Osteoblast (primary cell): ENCODE measurements around the gene HGFAC. TPM values are rescaled to one million over a fixed set of nuclear protein-coding genes. Genes with fewer than 3 reads are reported as not detected.

ENCODE experiments used
- DNase-seq: peaks from one replicate; pipeline ENCODE4 v3.0.0; 2011; ENCODE audit warnings: low spot score, mixed read lengths; ENCODE audit not compliant: insufficient read length; ENCODE audit errors: missing footprints
- H2AFZ ChIP-seq: 2 replicates; pipeline ENCODE4 v1.6.0; 2011; ENCODE audit warnings: mild to moderate bottlenecking, low read length
- H3K27ac ChIP-seq: 2 replicates; pipeline ENCODE4 v1.5.1; 2011; ENCODE audit warnings: mild to moderate bottlenecking, low read depth, low read length, moderate library complexity
- H3K27me3 ChIP-seq: 2 replicates; pipeline ENCODE4 v1.6.0; 2012; ENCODE audit warnings: mild to moderate bottlenecking, control low read depth, inconsistent platforms, low read length, moderate library complexity; ENCODE audit not compliant: insufficient read depth
- H3K36me3 ChIP-seq: 2 replicates; pipeline ENCODE4 v1.5.1; 2011; ENCODE audit warnings: mild to moderate bottlenecking, low read length, control low read depth, moderate library complexity; ENCODE audit not compliant: insufficient read depth
- H3K4me1 ChIP-seq: 2 replicates; pipeline ENCODE4 v1.5.1; 2011; ENCODE audit warnings: mild to moderate bottlenecking, low read length, control low read depth, moderate library complexity; ENCODE audit not compliant: insufficient read depth
- H3K4me2 ChIP-seq: 2 replicates; pipeline ENCODE4 v1.6.0; 2011; ENCODE audit warnings: mild to moderate bottlenecking, low read length; ENCODE audit not compliant: insufficient read depth
- H3K4me3 ChIP-seq: fragments of 200-600 bp; sonication (generic); 3 replicates; pipeline ENCODE4 v1.5.1; 2012; ENCODE audit warnings: mild to moderate bottlenecking, low read length, inconsistent platforms; ENCODE audit not compliant: insufficient read depth
- H3K79me2 ChIP-seq: 2 replicates; pipeline ENCODE4 v1.6.0; 2012; ENCODE audit warnings: mild to moderate bottlenecking, low read length, control low read depth, inconsistent platforms; ENCODE audit not compliant: insufficient read depth
- H3K9me3 ChIP-seq: 2 replicates; pipeline ENCODE4 v1.5.1; 2011; ENCODE audit warnings: low read depth, low read length, control low read depth
- H4K20me1 ChIP-seq: 2 replicates; pipeline ENCODE4 v1.6.0; 2012; ENCODE audit warnings: mild to moderate bottlenecking, low read length, control low read depth; ENCODE audit not compliant: insufficient read depth
- total RNA-seq: library from RNA; depleted of rRNA; stranded (reverse); fragments of >200 nt; gene quantifications from 2 replicates; pipeline ENCODE4 v1.2.3, GENCODE V29; 2012
- TF ChIP-seq, protein P1 (sequence below): IDR thresholded peaks from 2 replicates; pipeline ENCODE4 v1.5.1; 2011; ENCODE audit warnings: mild to moderate bottlenecking, low read depth, low read length, moderate library complexity; ENCODE audit errors: extremely low read depth

The HGFAC gene
- total RNA-seq, 1 donor = not detected

DNA sequence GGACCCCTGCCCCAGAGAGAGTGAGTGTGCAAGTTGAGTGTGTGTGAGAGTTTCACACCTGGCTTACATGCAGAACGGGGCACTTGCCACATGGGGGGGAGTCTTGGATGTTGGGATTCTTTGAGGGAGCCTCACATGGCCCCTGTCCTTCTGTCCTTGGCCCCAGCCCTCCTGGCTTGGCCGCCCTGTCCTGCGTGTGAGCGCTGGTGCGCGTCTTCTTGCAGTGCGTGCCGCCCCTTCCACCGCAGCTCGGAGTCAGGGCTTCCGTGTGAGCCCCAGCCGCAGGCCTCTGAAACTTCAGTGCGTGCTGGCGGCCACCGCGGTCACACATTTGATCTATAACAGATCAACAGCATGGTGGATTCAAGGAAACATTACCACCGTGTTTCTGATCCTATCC lies 30.1 kb upstream of the HGFAC start:
- Histone ChIP-seq H3K79me2 (no peaks in the 10 kb centered on the region), H3K27ac (no peak overlapping the region), H3K9me3 (no peaks in the 10 kb centered on the region), H2AFZ (no peak overlapping the region), H3K36me3 (no peaks in the 10 kb centered on the region), H4K20me1 (peaks cover 14% of the 10 kb centered on the region), H3K27me3 (no peaks in the 10 kb centered on the region), H3K4me2 (no peak overlapping the region), H3K4me1 (no peaks in the 10 kb centered on the region), H3K4me3 (no peak overlapping the region)
- TF ChIP-seq, protein P1, sequence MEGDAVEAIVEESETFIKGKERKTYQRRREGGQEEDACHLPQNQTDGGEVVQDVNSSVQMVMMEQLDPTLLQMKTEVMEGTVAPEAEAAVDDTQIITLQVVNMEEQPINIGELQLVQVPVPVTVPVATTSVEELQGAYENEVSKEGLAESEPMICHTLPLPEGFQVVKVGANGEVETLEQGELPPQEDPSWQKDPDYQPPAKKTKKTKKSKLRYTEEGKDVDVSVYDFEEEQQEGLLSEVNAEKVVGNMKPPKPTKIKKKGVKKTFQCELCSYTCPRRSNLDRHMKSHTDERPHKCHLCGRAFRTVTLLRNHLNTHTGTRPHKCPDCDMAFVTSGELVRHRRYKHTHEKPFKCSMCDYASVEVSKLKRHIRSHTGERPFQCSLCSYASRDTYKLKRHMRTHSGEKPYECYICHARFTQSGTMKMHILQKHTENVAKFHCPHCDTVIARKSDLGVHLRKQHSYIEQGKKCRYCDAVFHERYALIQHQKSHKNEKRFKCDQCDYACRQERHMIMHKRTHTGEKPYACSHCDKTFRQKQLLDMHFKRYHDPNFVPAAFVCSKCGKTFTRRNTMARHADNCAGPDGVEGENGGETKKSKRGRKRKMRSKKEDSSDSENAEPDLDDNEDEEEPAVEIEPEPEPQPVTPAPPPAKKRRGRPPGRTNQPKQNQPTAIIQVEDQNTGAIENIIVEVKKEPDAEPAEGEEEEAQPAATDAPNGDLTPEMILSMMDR = no peak
- peak; percentile 83 for DNase-seq

DNA sequence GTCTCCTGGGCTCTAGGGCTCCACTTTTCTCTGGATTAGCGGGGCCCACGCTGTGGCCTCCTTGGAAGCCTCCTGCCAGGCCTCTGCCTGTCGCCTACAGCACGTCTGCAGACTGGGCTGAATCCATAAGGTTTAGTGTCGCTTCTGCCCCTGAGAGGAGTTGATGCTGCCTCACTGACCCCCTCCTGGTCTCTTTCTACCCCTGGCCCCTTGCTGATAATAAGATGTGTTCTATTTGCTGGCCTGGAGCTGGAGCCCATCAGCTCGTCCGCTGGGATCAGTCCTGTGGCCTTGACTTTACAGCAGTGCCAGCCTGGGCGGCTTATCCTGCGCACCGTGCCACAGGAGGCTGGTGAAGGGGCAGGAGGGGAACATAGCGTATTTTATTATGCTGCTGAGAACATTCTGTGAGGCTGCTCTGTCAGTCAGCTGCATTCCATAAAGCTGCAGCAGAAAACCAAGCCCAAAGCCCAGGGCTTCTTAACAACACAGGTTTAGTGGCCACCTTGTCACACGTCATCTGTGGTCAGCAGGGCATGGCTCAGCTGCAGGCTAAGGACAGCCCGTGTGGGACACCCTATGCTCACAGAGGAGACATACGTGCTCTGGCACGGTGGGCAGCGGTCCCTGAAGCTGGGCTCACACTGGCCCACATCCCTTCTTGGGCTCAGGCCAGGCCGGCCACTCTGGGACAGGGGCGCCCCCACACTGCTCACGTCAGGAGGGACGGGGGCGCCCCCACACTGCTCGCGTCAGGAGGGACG lies 29.3 kb upstream of the HGFAC start:
- no peaks in the 10 kb centered on the region for H3K79me2 ChIP-seq

DNA sequence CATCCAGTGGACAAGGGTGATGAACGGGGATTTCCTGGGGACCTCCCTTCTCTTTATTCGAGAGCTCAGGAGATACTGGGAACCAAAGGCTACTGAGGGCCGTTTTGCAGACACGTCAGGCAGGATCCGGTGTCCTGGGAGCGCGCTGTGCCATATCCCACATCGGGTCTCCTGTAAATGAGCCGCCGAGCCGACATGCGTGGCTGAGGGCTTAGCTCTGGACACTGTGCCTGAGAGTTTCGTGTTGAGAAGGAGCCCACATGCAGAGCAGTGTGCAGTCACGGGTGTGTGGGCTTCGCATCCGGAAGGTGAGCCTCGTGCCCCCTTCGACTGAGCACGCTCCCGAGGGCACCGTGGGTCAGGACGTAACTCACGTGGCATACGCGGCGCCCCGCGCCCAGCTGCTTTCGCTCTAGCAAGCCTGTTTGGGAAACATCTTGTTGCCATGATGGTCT lies 28.5 kb upstream of the HGFAC start:
- peak; percentile 68 for DNase-seq
- Histone ChIP-seq H3K4me1 (no peaks in the 10 kb centered on the region), H3K4me2 (no peak overlapping the region), H2AFZ (no peak overlapping the region), H3K9me3 (no peaks in the 10 kb centered on the region), H3K27ac (no peak overlapping the region), H3K4me3 (no peak overlapping the region), H3K79me2 (no peaks in the 10 kb centered on the region), H4K20me1 (peaks cover 14% of the 10 kb centered on the region), H3K27me3 (no peaks in the 10 kb centered on the region), H3K36me3 (no peaks in the 10 kb centered on the region)
- TF ChIP-seq, protein P1 = no peak

More for the DNA sequence above, 29.3 kb upstream of the HGFAC start:
- no peak overlapping the region for H3K4me3 ChIP-seq
- H3K36me3 ChIP-seq = no peaks in the 10 kb centered on the region
- no peaks in the 10 kb centered on the region for H3K9me3 ChIP-seq
- H3K4me2 ChIP-seq = no peak overlapping the region
- peaks cover 14% of the 10 kb centered on the region for H4K20me1 ChIP-seq
- no peak overlapping the region for H3K27ac ChIP-seq
- DNase-seq = peak; percentile 69
- TF ChIP-seq, protein P1 = no peak
- H3K27me3 ChIP-seq = no peaks in the 10 kb centered on the region
- H3K4me1 ChIP-seq = no peaks in the 10 kb centered on the region
- no peak overlapping the region for H2AFZ ChIP-seq

DNA sequence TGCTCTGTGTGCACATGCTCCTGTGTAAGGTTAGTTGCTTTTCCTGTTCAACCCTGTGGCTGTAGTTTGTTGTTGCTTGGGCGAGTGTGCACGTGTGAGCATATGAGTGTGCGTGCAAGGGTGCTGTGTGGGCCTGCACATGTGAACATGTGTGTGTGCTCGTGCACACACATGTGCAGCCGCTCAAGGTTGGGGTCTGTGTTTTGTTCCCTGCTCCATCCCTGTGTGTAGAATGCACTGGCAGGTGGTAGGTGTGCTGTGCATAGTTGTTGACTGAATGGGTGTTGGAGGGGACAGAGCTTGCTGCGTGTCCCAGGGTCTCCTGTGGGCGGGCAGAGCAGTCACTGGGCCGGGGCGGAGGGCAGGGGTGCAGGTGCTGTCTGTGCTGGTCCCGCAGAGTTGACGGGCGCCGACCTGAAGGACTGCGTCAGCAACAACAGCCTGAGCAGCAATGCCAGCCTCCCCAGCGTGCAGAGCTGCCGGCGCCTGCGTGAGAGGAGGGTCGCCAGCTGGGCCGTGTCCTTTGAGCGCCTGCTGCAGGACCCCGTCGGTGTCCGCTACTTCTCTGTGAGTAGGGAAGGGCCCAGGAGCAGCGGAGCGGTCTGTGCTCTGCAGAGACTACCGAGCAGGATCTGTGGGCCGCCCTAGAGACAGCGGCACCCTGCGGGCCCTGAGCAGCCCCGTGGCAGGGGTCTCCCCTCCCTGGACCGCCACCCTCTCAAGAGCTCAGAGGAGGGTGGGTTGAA lies 27.9 kb upstream of the HGFAC start:
- H3K4me3 ChIP-seq = no peak overlapping the region
- H2AFZ ChIP-seq = no peak overlapping the region
- no peaks in the 10 kb centered on the region for H3K79me2 ChIP-seq
- no peaks in the 10 kb centered on the region for H3K9me3 ChIP-seq
- no peak overlapping the region for H3K27ac ChIP-seq
- peaks cover 14% of the 10 kb centered on the region for H4K20me1 ChIP-seq
- TF ChIP-seq, protein P1 = no peak
- H3K36me3 ChIP-seq = no peaks in the 10 kb centered on the region
- no peak overlapping the region for H3K4me2 ChIP-seq
- H3K27me3 ChIP-seq = no peaks in the 10 kb centered on the region
- H3K4me1 ChIP-seq = no peaks in the 10 kb centered on the region
- DNase-seq = peak; percentile 47
